ENCODE results near the gene KLK11. TPM values are rescaled to one million over a fixed set of nuclear protein-coding genes. Genes with fewer than 3 reads are reported as not detected.

KLK11 gene
- total RNA-seq, 1 donor, result not detected

DNA sequence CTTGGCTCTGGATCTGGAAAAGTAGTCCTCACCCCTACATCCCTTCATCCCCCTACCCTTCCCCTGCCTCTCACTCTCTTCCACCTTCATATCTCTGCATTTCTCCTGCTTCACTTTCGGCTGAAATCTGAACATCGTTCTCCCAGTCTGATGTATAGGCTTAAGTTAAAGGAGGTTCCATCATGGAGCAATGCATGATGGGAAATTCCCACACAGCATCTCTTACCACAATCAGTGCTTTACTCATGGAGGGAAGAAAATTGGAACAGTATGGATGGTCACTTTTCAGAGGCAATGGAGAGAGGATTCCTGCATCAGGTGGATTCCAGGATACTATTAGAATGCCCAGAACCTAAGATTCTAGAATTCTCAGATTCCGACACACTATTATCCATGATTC, 18.9 kb downstream of the KLK11 start:
- no peak for TF ChIP-seq CTCF (IDR thresholded peaks at IDR 0.05; ENCODE audit: extremely low read depth, low read depth, low read length)
- no peak overlapping the region for H3K4me3 ChIP-seq (ENCODE audit: insufficient read depth, low read length)
- DNase-seq (ENCODE audit: insufficient read length, low spot score, missing footprints), result no peak
- no peaks in the 10 kb centered on the region for H3K4me1 ChIP-seq (ENCODE audit: insufficient read depth, low read length)
- no peaks in the 10 kb centered on the region for H3K36me3 ChIP-seq (ENCODE audit: insufficient read depth, low read length)
- H4K20me1 ChIP-seq (ENCODE audit: insufficient read depth, low read length), result no peaks in the 10 kb centered on the region
- H3K4me2 ChIP-seq (ENCODE audit: insufficient read depth, low read length), result no peak overlapping the region
- H3K9me3 ChIP-seq (ENCODE audit: low read depth, low read length), result no peaks in the 10 kb centered on the region
- H3K79me2 ChIP-seq (ENCODE audit: insufficient read depth, low read length), result no peaks in the 10 kb centered on the region
- no peaks in the 10 kb centered on the region for H3K27me3 ChIP-seq (ENCODE audit: insufficient read depth, low read length)
- H3K27ac ChIP-seq (ENCODE audit: low read depth, low read length), result no peak overlapping the region
- H2AFZ ChIP-seq (ENCODE audit: low read length), result no peak overlapping the region

DNA sequence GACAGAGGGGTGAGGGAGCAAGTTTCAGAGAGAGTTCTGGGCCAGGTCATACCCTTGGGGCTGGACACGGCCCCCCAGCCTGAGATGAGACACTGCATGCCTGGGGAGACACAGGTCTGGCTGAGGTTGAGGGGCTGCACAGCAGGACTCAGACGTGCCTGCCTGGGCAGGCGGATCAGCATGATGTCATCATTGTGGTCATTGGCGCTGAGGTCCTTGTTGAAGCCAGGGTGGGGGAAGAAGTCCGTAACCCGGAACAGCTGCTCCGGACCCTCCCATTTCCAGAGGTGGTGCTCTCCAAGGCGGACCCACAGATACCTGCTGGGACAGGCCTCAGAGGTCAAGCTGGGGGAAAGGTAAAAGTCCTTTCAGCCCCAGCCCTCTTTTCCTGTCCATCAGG, 20.0 kb downstream of the KLK11 start:
- Histone ChIP-seq H3K9me3 (ENCODE audit: low read depth, low read length) (no peaks in the 10 kb centered on the region), H2AFZ (ENCODE audit: low read length) (no peak overlapping the region), H3K4me2 (ENCODE audit: insufficient read depth, low read length) (no peak overlapping the region), H4K20me1 (ENCODE audit: insufficient read depth, low read length) (no peaks in the 10 kb centered on the region), H3K79me2 (ENCODE audit: insufficient read depth, low read length) (no peaks in the 10 kb centered on the region), H3K27ac (ENCODE audit: low read depth, low read length) (no peak overlapping the region), H3K36me3 (ENCODE audit: insufficient read depth, low read length) (no peaks in the 10 kb centered on the region), H3K27me3 (ENCODE audit: insufficient read depth, low read length) (no peaks in the 10 kb centered on the region), H3K4me3 (ENCODE audit: insufficient read depth, low read length) (no peak overlapping the region), H3K4me1 (ENCODE audit: insufficient read depth, low read length) (no peaks in the 10 kb centered on the region)
- TF ChIP-seq CTCF (IDR thresholded peaks at IDR 0.05; ENCODE audit: extremely low read depth, low read depth, low read length), result no peak
- DNase-seq (ENCODE audit: insufficient read length, low spot score, missing footprints), result no peak

GRCh38 chr19:51005248-51005647, 21.2 kb downstream of the KLK11 start:
- Histone ChIP-seq H3K79me2 (ENCODE audit: insufficient read depth, low read length) (no peaks in the 10 kb centered on the region), H3K4me1 (ENCODE audit: insufficient read depth, low read length) (no peaks in the 10 kb centered on the region), H3K27me3 (ENCODE audit: insufficient read depth, low read length) (no peaks in the 10 kb centered on the region), H4K20me1 (ENCODE audit: insufficient read depth, low read length) (no peaks in the 10 kb centered on the region), H3K9me3 (ENCODE audit: low read depth, low read length) (no peaks in the 10 kb centered on the region), H3K36me3 (ENCODE audit: insufficient read depth, low read length) (no peaks in the 10 kb centered on the region), H3K27ac (ENCODE audit: low read depth, low read length) (no peak overlapping the region), H3K4me2 (ENCODE audit: insufficient read depth, low read length) (no peak overlapping the region), H3K4me3 (ENCODE audit: insufficient read depth, low read length) (no peak overlapping the region), H2AFZ (ENCODE audit: low read length) (no peak overlapping the region)
- no peak for TF ChIP-seq CTCF (IDR thresholded peaks at IDR 0.05; ENCODE audit: extremely low read depth, low read depth, low read length)
- DNase-seq (ENCODE audit: insufficient read length, low spot score, missing footprints), result no peak

- Histone ChIP-seq H3K36me3 (ENCODE audit: insufficient read depth, low read length) (no peaks in the 10 kb centered on the region), H3K27me3 (ENCODE audit: insufficient read depth, low read length) (no peaks in the 10 kb centered on the region), H2AFZ (ENCODE audit: low read length) (no peak overlapping the region), H3K27ac (ENCODE audit: low read depth, low read length) (no peak overlapping the region), H3K4me2 (ENCODE audit: insufficient read depth, low read length) (no peak overlapping the region), H4K20me1 (ENCODE audit: insufficient read depth, low read length) (no peaks in the 10 kb centered on the region), H3K79me2 (ENCODE audit: insufficient read depth, low read length) (no peaks in the 10 kb centered on the region), H3K9me3 (ENCODE audit: low read depth, low read length) (no peaks in the 10 kb centered on the region), H3K4me1 (ENCODE audit: insufficient read depth, low read length) (no peaks in the 10 kb centered on the region), H3K4me3 (ENCODE audit: insufficient read depth, low read length) (no peak overlapping the region)
- peak; percentile 73 for DNase-seq (ENCODE audit: insufficient read length, low spot score, missing footprints)
- no peak for TF ChIP-seq CTCF (IDR thresholded peaks at IDR 0.05; ENCODE audit: extremely low read depth, low read depth, low read length)
Measured at GRCh38 chr19:51003316-51003715, 23.1 kb downstream of the KLK11 start.
